ENCODE results near the gene DAB2IP.

The DAB2IP gene

GRCh38 chr9:121645003-121645402 is 6.4 kb upstream of the DAB2IP start:
- DNase-seq (ENCODE audit: low read depth) = no peak

- no peak for DNase-seq (ENCODE audit: low read depth)
Observed at GRCh38 chr9:121645853-121646807, 5.3 kb upstream of the DAB2IP start.

- no peak for DNase-seq (ENCODE audit: low read depth)
Observed at GRCh38 chr9:121646992-121647391, 4.4 kb upstream of the DAB2IP start.

DNA sequence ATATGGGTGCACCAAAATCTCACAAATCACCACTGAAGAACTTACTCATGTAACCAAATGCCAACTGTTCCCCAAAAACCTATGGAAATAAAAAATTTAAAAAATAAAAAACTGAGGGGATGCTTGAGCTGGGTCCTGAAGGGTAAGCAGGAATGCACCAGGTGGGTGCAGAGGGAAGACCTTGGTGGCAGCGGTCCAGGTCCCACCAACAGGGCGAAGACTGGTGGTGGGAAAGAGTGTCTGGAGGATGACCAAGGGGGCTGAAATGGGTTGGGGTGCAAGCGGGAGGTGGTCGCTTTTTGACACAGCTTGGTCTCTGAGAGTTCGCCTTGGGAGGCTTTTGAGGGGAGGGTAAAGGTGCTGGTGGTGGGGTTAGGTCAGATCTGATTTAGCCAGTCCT is 3.3 kb upstream of the DAB2IP start:
- DNase-seq (ENCODE audit: low read depth) = no peak

- DNase-seq (ENCODE audit: low read depth) = no peak
Observed at GRCh38 chr9:121648799-121649198, 2.6 kb upstream of the DAB2IP start.

DNA sequence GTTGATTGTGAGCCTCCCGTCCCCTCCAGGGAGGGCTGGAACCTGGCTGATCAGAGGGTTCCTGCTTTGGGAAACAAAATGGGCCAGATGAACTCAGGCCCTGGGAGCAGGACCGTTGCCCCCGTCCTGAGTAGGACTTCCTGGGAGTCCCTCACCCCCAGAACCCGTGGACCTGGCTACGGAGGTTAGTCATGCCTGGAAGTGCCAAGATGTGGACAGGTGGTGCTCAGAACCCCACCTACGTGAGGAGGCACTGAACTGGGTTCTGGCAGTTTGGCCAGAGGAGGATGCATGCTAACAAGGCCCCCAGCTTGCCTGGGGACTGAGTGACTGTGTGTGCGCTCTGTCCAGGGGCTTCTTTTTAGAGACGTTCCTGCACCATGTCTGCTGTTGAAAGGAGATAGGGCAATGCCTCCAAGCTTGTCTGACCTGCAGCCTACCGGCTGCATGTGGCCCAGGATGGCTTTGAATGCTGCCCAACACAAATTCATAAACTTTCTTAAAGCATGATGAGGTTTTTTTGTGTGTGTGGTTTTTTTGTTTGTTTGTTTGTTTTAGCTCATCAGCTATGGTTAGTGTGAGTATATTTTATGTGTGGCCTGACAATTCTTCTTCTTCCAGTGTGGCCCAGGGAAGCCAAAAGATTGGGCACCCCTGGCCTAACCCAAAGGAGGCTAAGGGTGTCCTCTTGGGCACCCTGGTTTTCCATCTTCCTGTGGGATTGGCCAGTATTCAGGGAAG is 1.8 kb upstream of the DAB2IP start:
- DNase-seq (ENCODE audit: low read depth) = no peak

- no peak for DNase-seq (ENCODE audit: low read depth)
Observed at GRCh38 chr9:121650217-121651007, 1.0 kb upstream of the DAB2IP start.

DNA sequence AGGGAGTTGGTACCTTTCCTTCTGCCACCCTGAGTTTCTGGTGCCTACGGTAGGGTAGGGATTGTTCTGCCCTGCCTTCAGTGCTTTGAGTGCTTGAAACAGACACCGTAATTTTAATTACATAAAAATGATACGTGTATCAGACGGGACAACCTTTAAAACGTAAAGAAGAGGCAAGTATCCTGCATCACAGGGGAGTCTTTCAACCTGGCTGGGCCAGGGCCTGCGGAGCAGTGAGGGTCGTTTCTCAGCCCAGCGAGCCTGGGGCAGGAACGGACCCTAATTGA is 483 bp upstream of the DAB2IP start:
- no peak for DNase-seq (ENCODE audit: low read depth)

- no peak for DNase-seq (ENCODE audit: low read depth)
Observed at GRCh38 chr9:121652021-121652837, 795 bp downstream of the DAB2IP start.

DNA sequence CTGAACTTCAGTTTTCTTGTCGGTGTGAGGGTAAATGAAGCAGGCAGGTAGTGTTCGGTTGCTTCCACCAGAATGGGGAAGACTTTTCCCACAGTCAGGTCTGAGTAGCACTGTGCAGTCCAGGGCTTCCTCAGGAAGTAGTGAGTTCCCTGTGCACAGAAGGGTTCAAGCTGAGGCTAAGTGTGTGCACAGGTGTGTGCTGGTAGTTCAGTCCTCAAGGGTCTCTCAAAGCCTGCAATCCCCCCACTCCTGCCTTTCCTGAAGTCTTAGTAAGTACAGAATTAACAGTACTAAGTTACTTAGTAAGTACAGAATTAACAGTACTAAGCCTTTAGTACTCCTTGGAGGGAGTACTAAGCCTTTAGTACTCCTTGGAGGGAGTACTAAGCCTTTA is 1.4 kb downstream of the DAB2IP start:
- DNase-seq (ENCODE audit: low read depth) = no peak

DNA sequence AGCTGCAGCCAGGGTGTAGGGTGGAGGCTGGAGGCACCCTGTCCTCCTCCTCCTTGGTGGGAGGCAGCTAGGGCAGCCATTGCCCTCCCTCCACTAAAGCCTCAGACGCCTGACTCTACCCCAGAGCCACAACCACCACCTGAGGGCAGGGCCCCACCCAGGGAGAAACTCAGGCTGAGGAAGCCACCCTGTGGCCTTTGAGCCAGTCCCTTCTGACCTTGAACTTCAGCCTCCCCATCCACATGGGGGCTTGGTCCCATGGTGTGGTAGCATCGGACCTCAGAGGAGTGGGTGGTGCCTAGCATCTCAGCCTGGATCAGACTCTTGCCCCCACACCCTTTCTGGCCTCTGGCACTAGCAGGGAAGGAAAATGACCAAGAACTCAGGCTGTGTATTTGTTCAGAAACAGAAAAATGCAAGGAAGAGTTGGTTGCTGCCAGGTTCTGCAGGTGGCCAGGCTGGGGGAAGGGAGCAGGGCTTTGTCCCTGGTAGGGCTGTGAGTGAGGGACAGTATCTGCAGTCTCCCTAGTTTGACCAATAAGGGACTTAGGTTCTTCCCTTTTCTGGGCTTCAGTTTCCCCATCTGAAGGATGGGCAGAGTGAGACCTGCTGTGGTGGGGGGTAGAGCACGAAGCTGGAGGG is 3.2 kb downstream of the DAB2IP start:
- DNase-seq (ENCODE audit: low read depth) = no peak

- DNase-seq (ENCODE audit: low read depth) = no peak
Observed at GRCh38 chr9:121655231-121655755, 3.9 kb downstream of the DAB2IP start.

DNA sequence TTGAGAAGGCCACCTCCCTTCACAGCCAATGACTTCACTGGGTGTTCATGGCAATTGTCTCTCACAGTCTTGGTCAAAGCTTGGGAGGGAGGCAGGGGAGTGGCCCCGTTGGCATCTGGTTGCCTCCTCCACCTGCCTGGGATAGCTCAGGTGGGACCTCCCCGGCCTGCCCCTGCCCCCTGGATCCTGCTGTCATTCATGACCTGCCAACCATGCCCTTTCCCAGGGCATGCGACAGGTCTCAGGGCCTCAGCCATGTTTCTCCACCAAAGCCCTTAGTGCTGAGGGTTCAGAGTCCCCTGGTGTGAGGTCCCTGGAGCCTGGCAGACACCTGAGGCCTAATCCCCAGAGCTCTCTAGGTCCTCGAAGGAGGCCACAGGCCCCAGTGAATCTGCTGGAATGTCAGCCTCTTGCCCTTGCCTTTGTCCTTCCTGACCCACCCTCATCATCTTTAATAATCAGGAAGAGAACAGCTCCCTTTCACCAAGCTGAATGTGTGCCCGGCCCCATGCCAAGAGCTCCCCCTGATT is 5.6 kb downstream of the DAB2IP start:
- no peak for DNase-seq (ENCODE audit: low read depth)

GRCh38 chr9:121658166-121658565 is 6.7 kb downstream of the DAB2IP start:
- no peak for DNase-seq (ENCODE audit: low read depth)

- no peak for DNase-seq (ENCODE audit: low read depth)
Observed at GRCh38 chr9:121658591-121658990, 7.2 kb downstream of the DAB2IP start.

GRCh38 chr9:121660367-121660766 is 8.9 kb downstream of the DAB2IP start:
- DNase-seq (ENCODE audit: low read depth) = no peak

GRCh38 chr9:121660876-121661275 is 9.4 kb downstream of the DAB2IP start:
- no peak for DNase-seq (ENCODE audit: low read depth)

DNA sequence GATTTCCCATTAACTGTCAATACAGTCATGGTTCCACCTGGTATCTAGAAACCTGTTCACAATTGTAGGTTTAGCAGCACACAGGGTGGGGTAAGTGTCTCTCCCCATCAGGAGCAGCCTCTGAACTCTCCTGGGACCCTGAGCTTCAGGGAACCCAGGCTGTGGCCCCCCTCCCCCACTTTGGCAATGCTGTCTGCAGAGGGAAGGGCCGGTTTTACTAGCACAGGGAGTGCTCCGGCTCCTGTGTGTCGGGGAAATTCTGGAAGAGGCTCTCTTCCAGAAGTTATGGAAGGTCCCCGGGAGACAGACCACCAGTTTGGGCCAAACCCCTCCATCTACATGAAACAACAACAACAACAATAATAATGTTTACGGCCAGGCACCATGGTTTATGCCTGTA is 9.9 kb downstream of the DAB2IP start:
- no peak for DNase-seq (ENCODE audit: low read depth)

DNA sequence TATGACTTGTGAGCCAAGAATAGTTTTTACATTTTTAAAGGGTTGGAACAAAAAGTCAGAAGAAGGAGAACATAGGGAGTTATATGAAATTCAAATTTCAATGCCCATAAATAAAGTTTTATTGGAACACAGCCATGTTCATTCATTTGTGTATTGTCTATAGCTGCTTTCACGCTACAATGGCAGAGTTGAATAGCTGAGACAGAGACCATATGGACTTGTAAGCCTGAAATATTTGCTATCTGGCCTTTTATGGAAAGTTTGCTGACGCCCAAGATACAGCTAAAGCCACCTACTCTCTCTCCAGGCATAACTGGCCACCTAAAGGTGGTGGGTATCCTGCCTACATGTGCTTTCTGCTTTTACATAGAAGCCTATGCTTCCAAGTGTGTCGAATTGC is 10.9 kb downstream of the DAB2IP start:
- DNase-seq (ENCODE audit: low read depth) = no peak

DNA sequence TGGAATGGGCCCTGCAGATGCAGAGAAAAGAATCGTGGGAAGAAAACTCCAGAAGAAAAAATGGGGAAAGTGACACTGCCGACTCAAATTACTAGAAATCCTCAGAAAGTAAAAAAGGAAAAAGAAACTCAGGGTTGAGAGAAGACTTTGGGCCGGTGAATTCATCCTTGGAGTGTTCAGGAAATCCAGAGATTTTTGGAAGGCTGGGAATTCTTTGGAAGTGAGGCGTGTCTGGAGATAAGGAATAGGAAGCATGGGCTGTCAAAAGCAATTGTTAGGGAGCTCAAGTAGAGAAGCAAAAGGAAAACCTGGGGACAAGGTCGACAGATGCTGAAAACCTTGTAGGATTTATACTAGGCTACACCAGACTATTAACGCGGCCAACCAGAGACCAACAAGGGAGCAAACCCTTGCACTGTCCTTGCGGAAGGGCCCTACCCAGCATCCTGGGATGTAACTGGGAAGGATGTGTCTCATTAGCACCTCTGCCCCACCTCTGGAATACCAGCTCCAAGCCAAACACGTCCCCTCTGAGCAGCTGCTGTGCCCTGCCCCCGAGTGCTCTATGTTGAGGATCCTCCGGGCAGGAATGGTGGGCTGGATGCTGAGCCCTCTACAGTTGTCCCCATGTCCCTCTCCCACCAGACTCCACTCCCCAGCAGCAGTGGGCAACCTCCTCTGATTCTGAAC is 11.6 kb downstream of the DAB2IP start:
- no peak for DNase-seq (ENCODE audit: low read depth)
